ENCODE results near the gene ALDH1A3.
A peak's percentile ranks its signal among the peaks of the same experiment; 100 is the strongest.

Gene ALDH1A3

GRCh38 chr15:100897221-100898151 lies 17.9 kb downstream of the ALDH1A3 start:
- DNase-seq (ENCODE audit: low read depth) = peak; percentile 98
- no peak for TF ChIP-seq CTCF (IDR thresholded peaks at IDR 0.05; ENCODE audit: control insufficient read depth, extremely low read depth, insufficient read depth)
- peak overlapping the region; percentile 35 for H3K4me3 ChIP-seq (ENCODE audit: low read depth, low read length)

- no peak for TF ChIP-seq CTCF (IDR thresholded peaks at IDR 0.05; ENCODE audit: control insufficient read depth, extremely low read depth, insufficient read depth)
- DNase-seq (ENCODE audit: low read depth) = no peak
- peak overlapping the region; percentile 35 for H3K4me3 ChIP-seq (ENCODE audit: low read depth, low read length)
Observed at GRCh38 chr15:100898152-100898490, 18.5 kb downstream of the ALDH1A3 start.

GRCh38 chr15:100898661-100899462 lies 19.2 kb downstream of the ALDH1A3 start:
- H3K4me3 ChIP-seq (ENCODE audit: low read depth, low read length) = peak overlapping the region; percentile 35
- no peak for DNase-seq (ENCODE audit: low read depth)
- TF ChIP-seq CTCF (IDR thresholded peaks at IDR 0.05; ENCODE audit: control insufficient read depth, extremely low read depth, insufficient read depth) = no peak

- DNase-seq (ENCODE audit: low read depth) = no peak
- TF ChIP-seq CTCF (IDR thresholded peaks at IDR 0.05; ENCODE audit: control insufficient read depth, extremely low read depth, insufficient read depth) = no peak
- H3K4me3 ChIP-seq (ENCODE audit: low read depth, low read length) = no peak overlapping the region
Observed at GRCh38 chr15:100899601-100900000, 20.0 kb downstream of the ALDH1A3 start.

GRCh38 chr15:100900136-100900794 lies 20.6 kb downstream of the ALDH1A3 start:
- no peak for TF ChIP-seq CTCF (IDR thresholded peaks at IDR 0.05; ENCODE audit: control insufficient read depth, extremely low read depth, insufficient read depth)
- no peak overlapping the region for H3K4me3 ChIP-seq (ENCODE audit: low read depth, low read length)
- DNase-seq (ENCODE audit: low read depth) = no peak

GRCh38 chr15:100900795-100901169 lies 21.2 kb downstream of the ALDH1A3 start:
- no peak for DNase-seq (ENCODE audit: low read depth)
- TF ChIP-seq CTCF (IDR thresholded peaks at IDR 0.05; ENCODE audit: control insufficient read depth, extremely low read depth, insufficient read depth) = no peak
- no peak overlapping the region for H3K4me3 ChIP-seq (ENCODE audit: low read depth, low read length)
